ENCODE results near the gene KIFC1. TPM values are rescaled to one million over a fixed set of nuclear protein-coding genes. Genes with fewer than 3 reads are reported as not detected.
A peak's percentile ranks its signal among the peaks of the same experiment; 100 is the strongest.

KIFC1 gene
- total RNA-seq, 1 donor from 2014 or later, result 7.4 TPM

GRCh38 chr6:33414592-33415271 lies 23.1 kb downstream of the KIFC1 start:
- peak overlapping the region; percentile 49 for H3K27ac Mint-ChIP-seq (ENCODE audit: unreplicated experiment)
- TF ChIP-seq, protein P1, sequence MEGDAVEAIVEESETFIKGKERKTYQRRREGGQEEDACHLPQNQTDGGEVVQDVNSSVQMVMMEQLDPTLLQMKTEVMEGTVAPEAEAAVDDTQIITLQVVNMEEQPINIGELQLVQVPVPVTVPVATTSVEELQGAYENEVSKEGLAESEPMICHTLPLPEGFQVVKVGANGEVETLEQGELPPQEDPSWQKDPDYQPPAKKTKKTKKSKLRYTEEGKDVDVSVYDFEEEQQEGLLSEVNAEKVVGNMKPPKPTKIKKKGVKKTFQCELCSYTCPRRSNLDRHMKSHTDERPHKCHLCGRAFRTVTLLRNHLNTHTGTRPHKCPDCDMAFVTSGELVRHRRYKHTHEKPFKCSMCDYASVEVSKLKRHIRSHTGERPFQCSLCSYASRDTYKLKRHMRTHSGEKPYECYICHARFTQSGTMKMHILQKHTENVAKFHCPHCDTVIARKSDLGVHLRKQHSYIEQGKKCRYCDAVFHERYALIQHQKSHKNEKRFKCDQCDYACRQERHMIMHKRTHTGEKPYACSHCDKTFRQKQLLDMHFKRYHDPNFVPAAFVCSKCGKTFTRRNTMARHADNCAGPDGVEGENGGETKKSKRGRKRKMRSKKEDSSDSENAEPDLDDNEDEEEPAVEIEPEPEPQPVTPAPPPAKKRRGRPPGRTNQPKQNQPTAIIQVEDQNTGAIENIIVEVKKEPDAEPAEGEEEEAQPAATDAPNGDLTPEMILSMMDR (IDR thresholded peaks at IDR 0.05), result peak; percentile 67
- DNase-seq (ENCODE audit: low spot score), result no peak
- H3K36me3 Mint-ChIP-seq (ENCODE audit: low read depth), result peaks cover 12% of the 10 kb centered on the region
- peaks cover 67% of the 10 kb centered on the region for H3K4me1 Mint-ChIP-seq (ENCODE audit: low read depth)
- no peaks in the 10 kb centered on the region for H3K9me3 Mint-ChIP-seq (ENCODE audit: low read depth)
- no peak overlapping the region for H3K4me3 Mint-ChIP-seq (ENCODE audit: unreplicated experiment)
- no peaks in the 10 kb centered on the region for H3K27me3 Mint-ChIP-seq (ENCODE audit: low read depth)

DNA sequence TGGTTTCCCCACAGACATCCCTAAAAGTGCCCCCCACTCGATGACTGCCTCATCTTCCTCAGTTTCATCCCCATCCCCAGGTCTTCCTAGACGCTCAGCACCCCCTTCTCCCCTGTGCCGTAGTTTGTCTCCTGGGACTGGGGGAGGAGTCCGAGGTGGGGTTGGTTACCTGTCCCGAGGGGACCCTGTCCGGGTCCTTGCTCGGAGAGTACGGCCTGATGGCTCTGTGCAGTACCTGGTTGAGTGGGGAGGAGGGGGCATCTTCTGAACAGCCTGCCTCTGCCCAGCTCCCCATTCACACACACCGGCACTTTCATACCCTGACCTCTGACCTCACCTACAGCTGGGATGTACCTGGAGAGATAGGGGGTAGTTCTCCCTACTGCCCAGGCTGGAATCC lies 24.2 kb downstream of the KIFC1 start:
- Mint-ChIP-seq H3K36me3 (ENCODE audit: low read depth) (peaks cover 12% of the 10 kb centered on the region), H3K4me3 (ENCODE audit: unreplicated experiment) (peak overlapping the region; percentile 26), H3K4me1 (ENCODE audit: low read depth) (peaks cover 68% of the 10 kb centered on the region), H3K27me3 (ENCODE audit: low read depth) (no peaks in the 10 kb centered on the region), H3K27ac (ENCODE audit: unreplicated experiment) (peak overlapping the region; percentile 99), H3K9me3 (ENCODE audit: low read depth) (no peaks in the 10 kb centered on the region)
- TF ChIP-seq, protein P1 (IDR thresholded peaks at IDR 0.05), result no peak
- no peak for DNase-seq (ENCODE audit: low spot score)

GRCh38 chr6:33416386-33417127 lies 24.9 kb downstream of the KIFC1 start:
- no peak for DNase-seq (ENCODE audit: low spot score)
- Mint-ChIP-seq H3K9me3 (ENCODE audit: low read depth) (no peaks in the 10 kb centered on the region), H3K4me3 (ENCODE audit: unreplicated experiment) (peak overlapping the region; percentile 99), H3K36me3 (ENCODE audit: low read depth) (peaks cover 12% of the 10 kb centered on the region), H3K27me3 (ENCODE audit: low read depth) (no peaks in the 10 kb centered on the region), H3K27ac (ENCODE audit: unreplicated experiment) (peak overlapping the region; percentile 99), H3K4me1 (ENCODE audit: low read depth) (peaks cover 71% of the 10 kb centered on the region)
- TF ChIP-seq, protein P1 (IDR thresholded peaks at IDR 0.05), result no peak

GRCh38 chr6:33417128-33417902 lies 25.7 kb downstream of the KIFC1 start:
- Mint-ChIP-seq H3K27me3 (ENCODE audit: low read depth) (no peaks in the 10 kb centered on the region), H3K4me1 (ENCODE audit: low read depth) (peaks cover 70% of the 10 kb centered on the region), H3K36me3 (ENCODE audit: low read depth) (peaks cover 12% of the 10 kb centered on the region), H3K4me3 (ENCODE audit: unreplicated experiment) (peak overlapping the region; percentile 99), H3K9me3 (ENCODE audit: low read depth) (no peaks in the 10 kb centered on the region), H3K27ac (ENCODE audit: unreplicated experiment) (peak overlapping the region; percentile 99)
- DNase-seq (ENCODE audit: low spot score), result no peak
- TF ChIP-seq, protein P1 (IDR thresholded peaks at IDR 0.05), result no peak

All from chondrocyte (in vitro differentiated cells).